HS-27A (cell line): ENCODE measurements around the gene HTR6.
"Not testable (repeated sequence)": the region's sequence is repeated elsewhere in the genome, so short reads cannot be mapped to it uniquely, and the experiment has no call there.

Source experiments
- DNase-seq: peaks from one replicate; pipeline ENCODE4 v3.0.0-alpha.2; 2012; ENCODE audit warnings: low read depth, missing footprints

HTR6 gene

DNA sequence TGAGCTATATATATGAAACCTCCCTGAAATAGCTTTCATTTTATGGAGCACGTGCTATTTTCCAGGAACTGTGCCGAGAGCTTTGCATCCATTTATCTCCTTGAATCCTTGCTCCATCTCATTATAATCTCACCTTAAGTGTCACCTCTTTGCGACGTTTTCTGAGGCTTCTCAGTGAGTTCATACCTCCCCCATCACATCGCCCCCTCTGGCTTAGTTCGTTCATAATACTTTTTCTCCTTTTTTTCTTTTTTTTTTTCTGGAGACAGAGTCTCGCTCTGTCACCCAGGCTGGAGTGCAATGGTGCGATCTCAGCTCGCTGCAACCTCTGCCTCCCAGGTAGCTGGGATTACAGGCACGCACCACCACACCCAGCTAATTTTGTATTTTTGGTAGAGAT lies 25.4 kb upstream of the HTR6 start:
- DNase-seq = not testable (repeated sequence)

DNA sequence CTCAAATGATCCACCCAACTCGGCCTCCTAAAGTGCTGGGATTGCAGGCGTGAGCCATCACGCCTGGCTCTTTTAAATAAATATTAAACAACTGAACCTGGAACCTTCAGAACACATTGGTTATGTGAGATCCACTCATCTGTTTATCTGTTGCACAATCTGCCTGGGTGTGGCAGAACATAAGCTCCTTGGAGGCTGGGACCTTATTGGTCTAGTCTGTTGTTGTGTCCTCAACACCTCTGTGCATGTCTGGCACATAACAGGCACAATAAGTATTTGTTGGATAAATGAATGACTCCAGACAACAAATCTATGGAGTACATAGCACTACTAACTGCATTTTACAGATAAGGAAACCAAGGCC lies 24.7 kb upstream of the HTR6 start:
- DNase-seq = no peak

DNA sequence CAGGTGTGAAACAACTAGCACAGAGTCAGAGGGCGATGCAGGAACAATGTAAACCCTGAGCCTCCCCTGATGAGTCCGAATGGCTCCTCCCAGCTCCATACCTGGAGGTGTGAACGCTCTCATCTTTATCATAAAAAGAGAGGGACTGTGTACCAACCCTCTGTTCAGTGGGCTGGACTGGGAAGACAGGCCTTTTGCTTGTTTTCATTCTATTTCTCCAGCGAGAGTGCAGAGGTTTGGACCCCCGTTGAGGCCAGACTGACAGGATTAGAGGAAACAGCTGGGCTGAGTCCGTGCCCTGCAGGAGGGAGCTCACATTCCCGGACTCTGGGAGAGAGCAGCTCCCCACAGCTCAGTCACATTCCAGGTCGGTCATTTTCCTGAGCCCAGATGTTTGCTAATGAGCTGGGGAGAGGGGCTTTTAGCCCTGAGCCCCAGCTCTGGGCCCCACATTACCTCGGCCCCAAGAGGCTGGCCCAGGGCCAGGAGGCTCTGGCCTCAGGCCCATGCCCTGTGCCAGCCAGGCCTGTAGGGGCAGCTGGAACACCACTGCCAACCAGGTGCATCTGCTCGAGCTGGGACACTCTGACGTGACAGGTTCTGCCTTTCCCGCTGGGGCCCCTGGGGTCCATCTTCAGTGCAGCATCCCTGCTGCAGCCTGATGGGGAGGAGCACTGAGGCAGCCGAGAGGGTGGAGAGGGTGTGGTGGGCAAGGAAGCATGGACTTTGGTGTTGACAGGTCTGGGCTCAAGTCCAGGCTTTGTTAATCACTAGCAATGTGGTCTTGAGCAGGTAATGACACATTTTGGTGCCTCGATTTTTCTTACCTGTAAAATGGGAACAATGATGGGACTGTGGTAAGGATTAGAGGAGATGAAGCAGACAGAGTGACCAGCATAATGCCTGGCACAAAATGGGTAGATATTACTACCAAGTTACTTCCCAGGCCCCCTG lies 24.0 kb upstream of the HTR6 start:
- no peak for DNase-seq

DNA sequence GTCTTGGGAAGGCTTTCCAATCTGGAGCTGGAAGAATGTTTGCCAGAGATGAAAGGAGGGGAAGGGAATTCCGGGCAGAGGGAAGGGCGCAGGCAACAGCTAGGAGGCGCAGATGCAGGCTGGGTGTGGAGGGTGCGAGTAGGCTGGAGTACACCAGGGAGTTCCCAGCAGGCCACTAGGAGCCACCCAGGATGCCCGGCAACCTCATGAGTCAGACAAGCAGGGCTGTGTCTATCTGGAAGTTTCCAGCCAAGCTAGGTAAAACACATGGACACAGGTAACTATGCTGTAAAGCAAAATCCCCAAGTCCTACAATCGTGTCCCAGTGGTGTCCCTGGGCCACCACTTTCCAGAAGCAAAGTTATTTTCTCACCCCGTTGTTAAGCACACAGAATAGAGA lies 21.6 kb upstream of the HTR6 start:
- DNase-seq = no peak

DNA sequence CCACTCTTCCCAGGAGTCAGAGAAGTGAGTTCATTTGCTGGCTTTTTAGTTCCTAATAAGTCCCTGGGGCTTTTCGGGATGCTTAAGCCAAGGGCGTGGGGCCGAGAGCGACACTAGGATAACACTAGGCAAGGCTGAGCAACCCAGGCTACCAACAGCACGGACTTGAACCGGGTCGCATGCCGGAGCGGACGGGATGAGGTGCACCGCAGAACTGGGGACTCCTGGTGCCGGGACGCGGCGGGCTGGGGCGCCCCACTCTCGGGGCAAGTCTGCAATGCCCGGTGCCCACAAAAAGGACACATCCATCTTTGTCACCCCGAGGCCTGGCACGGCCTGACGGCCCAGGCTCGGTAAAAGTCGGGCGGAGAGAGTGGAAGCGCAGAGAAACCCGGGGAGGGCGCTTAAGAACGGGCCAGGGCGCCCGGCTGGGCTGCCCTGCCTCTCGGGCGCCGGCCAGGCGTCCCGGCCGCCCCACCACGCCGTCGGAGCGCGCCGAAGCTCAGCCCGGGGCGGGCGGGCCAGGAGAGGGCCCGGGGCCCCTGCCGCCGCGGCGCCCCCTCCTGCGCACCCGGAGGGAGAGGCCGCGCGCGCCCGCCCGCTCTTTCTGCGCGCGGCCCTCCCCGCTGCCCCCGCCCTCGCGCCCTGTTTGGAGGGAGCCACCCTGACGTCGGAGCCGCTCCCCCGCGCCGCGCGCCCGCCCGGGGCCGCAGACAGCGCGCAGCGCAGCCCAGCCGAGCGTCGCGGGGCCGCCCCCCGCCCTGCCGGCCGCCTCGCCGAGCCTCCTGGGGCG lies 20.9 kb upstream of the HTR6 start, which contains the start of gene NBL1:
NBL1 (plus strand) TSS at position 710 of the 793 bp plus-strand sequence. CDS start 10,720 bp downstream, outside the sequence.
- no peak for DNase-seq

DNA sequence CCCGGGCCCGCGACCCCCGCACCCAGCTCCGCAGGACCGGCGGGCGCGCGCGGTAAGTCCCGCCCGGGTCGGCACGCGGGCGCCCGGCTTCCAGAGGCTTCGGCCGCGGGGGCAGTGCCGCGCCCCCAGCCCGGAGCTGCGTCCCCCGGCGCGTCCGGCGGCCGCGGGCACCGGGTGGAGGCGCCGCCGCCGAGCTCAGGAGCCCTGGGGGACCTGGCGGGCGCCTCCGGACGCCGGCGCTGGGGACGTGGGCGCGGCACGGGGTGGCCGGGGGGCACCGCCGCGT lies 20.3 kb upstream of the HTR6 start:
- DNase-seq = no peak

DNA sequence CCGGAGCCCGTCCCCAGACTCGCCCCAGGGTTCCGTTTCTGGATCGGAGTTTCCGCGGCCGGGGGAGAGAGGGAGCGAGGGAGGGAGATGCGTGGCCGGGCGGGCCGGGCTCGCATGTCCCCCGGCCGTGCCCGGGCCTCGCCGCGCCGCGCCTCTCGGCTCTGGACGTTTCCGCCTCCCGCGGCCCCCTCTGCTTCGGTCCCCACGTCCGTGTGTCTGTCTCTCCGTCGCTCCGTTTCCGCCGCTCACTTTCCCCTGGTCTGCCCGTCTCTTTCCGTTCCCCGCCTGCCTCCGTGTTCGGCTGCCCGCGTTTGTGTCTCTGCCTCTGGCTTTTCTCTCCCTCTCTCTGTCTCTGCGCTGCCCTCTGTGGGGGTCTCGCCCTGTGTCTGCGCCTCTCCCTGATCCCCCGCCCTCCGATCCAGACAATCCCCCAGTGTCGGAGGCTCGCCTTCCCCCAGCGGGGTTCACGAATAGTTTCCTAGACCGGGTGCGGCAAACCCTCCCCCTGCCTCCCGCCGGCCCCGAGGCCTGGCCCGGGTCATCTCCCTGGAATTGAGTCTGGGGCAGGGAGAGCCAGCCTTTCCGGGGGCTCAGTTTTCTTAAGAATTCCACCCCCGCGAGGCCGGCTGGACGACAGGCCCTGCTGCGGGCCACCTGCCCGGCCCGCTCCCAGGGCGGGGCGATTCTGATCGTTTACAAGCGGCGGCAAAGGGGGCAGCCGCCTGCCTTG lies 19.8 kb upstream of the HTR6 start:
- no peak for DNase-seq

DNA sequence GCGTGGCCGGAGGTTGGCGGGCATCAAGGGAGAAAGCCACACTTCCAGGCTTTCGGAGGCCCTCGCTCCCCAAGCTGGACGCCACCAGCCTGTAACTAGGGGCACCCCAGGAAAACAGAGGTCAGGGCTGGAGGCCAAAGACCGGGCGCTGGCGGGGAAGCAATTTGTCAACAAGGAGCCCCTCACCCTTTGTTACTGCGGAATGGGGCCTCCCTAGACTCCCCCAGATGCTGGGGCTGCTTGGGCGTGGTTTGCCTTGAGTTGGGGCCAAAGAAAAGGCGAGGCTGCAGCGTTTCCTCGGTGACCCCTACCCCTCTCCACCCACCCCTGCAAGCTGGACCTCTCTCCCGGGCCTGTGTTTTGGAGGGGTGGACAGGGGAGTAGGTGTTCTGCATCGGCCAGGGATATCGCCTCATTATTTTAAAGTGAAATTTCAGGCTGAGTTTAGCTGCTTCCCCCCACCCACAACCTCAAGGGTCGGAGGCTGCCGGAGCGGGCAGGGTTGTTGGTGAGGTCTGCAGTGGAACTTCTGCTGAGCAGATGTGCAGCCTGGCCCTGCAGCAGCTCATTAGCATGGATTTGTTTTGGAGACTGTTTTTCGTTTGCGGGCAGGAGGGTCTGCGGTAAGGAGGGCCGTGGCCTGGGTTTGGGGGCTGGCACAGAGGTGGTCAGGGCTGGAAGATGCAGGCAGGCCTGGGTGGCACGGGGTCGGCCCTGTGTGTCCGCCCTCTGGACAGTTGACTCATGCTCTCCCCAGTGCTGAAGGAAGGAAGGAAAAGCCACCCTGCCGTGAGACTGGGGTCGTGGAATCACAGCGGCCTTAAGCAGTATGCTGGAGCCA lies 19.0 kb upstream of the HTR6 start:
- no peak for DNase-seq

DNA sequence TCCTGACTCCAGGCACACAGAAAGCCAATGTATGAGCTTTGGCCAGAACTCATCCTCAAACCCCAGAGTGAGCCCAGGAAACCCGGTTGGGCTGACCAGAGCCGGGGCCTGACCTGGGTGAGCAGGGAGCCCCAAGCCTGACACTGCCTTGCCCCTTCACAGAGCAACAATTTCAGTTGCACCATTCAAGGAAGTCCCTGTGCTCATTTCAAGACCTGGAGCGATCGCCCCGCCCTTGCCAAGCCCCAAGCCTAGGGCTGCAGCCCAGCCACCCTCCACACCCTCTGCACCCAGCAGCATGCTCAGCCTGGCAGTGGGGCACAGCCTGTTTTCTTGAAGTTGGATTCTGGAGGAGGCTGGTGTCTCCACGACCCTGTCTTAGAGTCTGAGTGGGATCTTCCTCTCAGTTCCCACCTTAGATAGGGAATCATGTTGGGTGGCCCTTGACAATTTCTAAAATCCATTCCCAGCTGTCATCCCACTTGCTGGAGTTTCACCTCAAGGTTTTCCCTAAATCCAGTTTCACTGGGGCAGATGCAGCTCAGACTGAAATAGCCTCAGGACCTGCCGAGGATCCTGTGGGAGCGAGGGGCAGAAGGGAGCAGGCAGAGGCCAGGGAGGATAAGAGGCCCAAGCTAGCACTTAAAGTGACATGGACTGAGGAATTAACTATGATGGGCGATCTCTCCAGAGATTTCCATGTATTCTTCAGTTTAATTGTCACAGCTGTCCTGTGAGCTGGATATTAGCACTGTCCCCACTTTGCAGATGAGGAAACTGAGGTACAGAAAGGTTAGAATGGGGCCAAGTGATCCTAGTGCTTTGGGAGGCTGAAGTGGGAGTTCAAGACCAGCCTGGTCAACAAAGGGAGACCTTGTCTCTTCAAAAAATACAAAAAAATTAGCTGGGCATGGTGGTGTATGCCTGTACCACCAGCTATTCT lies 18.0 kb upstream of the HTR6 start:
- no peak for DNase-seq

DNA sequence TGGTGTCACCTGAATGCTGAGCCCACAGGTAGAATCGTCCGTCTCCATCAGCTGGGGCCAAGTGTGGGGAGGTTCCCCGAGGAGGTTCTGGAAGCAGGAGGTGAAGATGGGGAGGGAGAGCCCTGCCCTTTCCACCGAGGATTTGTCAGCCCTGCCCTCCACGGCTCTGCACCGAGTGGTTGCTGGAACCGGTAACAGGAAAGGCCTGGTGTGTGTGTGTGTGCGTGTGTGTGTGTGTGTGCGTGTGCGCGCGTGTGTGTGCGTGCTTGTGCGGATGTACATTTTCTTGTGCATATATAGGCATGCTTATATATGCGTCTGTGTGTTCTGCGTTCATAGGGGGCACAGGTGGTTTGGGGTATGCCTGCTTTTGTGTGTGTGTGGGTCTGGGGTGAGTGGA lies 17.0 kb upstream of the HTR6 start:
- DNase-seq = no peak

DNA sequence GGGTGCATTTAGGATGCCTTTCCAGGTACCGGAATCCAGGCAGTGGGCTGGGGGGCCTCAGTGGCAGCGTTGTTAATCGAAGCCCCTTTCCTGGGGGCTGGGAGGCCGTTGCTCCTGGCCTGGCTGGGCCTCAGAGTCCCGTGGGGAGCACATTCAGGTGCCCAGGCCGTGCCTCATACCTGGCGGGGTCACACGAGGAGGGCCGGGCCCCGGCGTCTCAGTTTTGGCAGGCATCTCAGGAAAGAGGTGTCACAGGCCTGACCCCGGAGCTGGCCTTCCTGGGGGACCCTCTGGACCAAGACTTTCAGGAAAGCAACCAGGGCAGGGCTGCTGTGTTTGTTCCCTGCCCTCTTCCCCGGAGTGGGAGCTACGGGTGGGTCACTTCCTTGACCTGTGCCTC lies 16.4 kb upstream of the HTR6 start:
- no peak for DNase-seq

DNA sequence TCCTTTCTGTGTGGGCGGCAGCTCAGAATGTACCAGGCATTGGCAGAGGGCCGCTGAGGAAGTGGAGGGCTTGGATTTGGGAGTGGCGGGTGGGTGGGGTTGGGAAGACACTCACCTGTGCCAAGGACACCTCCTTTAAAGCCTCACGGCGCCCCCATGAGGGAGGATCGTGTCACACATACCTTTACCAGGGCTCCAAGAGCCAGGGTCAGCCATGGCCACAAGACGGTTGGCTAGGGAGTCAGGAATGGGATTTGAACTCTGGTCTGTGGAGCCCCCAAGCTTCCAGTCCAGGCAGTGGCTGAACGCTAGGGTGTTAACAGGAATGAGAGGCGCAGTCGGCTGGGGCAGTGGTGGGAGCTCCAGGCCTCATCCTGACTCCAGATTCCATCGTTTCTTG lies 16.0 kb upstream of the HTR6 start:
- no peak for DNase-seq

DNA sequence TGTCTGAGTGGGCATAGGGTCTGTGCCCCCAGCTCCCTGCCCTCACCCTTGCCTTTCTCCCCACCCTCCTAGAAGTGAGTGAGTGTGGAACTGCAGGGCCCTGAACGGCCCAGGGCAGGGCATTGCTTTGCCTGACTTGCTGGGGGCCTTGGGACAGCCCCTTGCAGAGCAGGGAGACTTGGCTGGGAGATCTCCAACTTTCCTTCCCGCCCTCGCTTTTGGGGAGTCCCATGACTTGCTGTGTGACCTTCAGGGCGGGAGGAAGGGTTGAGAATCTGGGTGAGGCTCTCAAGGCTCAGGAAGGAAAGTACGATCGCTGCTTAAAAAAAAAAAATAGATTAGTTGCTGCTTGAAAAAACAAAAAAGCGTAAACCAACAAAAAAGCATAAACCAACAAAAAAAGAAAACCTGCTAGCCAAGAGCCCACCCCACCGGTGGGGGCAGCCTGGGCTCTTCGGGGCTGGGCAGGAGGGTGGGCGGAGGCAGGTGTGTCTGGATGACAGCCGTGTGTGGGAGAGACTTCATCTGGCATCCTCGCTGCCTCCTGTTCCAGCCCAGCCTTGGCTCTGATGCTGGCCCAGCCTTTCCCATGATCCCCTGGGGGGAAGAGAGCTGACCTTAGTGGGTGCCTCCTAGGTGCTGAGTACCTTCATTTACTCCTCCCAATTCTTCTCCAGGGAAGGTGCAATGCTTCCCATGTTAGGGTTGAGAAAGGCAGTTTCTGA lies 14.1 kb upstream of the HTR6 start:
- no peak for DNase-seq

DNA sequence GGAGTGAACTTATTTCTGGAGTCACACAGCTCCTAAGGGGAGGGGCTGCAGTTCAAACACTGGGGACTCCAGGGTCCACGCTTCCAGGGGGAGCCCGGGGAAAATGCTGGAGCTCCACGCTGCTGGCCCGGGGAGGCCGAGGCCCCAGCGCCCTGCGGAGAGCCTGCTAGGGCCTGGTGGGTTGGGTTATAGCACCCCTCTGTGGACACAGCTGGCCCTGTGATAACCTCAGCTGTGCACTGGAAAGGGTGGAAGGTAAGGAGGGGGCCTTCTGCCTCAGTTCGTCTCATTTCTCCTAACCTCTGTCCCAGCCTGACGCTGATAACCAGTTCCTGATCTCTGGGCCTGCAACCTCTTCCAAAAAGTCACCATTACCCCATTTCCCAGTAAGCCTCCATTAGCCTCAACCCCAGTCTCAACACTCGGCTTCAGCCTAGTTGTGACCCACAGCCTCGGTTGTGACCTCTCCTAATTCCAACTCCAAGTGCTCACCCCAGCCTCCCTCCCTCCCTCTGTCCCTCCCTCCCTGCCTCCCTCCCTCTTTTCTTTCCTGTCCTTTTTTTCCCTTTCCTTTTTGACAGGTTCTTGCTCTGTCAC lies 13.4 kb upstream of the HTR6 start:
- DNase-seq = no peak

DNA sequence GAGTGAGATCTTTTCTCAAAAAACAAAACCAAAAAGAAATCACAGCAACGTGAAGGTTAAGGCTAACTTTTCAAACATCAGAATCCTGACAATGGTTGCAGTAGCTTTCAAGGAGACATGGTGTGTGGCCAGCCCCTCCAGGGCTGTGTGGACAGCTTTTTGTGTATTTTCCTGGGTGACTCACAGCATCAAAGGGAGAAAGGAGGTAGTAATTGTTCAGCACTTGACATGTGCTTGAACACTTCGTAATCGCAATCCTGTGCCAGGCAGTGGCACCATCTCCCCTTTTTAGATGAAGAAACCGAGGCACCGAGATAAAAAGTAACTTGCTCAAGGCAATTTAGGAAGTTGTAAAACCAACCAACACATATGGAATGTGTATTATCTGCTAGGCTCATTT lies 10.3 kb upstream of the HTR6 start:
- DNase-seq = no peak

DNA sequence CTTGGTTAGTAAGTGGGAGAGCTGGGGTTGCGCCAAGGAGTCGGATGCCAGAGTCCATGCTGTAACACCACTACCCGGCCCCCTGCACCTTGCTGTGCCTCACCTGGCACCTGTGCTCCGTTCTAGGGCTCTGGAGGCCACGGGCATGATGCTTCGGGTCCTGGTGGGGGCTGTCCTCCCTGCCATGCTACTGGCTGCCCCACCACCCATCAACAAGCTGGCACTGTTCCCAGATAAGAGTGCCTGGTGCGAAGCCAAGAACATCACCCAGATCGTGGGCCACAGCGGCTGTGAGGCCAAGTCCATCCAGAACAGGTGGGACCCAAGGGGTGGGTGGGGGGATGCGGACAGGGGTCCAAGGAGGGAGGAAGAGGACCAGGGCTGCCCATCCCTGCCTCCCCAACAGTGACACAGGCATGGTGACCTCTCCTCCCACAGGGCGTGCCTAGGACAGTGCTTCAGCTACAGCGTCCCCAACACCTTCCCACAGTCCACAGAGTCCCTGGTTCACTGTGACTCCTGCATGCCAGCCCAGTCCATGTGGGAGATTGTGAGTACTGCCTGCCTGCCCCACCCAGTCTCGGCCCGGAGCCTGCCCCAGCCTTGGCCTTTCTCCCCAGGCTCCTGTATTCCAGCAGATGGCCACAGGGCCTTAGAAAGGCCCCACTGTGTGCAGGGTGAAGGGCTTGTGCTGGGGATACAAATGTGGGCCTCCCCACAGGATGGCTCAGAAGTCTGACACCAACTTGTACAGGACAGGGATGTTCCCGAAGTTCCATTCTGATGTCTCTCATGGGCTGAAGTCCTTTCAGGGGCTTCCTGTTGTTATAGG lies 9.6 kb upstream of the HTR6 start:
- no peak for DNase-seq

DNA sequence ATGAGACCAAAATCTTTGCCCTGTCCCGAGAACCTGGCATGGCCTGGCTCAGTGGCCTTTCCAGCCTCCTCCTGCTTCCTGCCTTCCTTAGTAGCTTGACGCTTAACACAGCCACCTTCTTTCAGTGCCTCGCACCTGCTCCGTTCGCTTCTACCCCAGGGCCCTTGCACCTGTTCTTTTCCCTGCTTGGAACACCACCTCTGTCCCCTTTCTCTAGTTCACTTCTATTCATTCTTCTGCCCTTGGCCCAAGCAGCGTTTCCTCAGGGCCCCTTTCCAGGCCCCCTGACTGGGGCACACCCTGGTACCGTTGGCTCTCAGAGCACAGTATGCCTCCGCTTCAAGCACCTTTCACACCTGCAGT lies 9.0 kb upstream of the HTR6 start:
- DNase-seq = no peak

DNA sequence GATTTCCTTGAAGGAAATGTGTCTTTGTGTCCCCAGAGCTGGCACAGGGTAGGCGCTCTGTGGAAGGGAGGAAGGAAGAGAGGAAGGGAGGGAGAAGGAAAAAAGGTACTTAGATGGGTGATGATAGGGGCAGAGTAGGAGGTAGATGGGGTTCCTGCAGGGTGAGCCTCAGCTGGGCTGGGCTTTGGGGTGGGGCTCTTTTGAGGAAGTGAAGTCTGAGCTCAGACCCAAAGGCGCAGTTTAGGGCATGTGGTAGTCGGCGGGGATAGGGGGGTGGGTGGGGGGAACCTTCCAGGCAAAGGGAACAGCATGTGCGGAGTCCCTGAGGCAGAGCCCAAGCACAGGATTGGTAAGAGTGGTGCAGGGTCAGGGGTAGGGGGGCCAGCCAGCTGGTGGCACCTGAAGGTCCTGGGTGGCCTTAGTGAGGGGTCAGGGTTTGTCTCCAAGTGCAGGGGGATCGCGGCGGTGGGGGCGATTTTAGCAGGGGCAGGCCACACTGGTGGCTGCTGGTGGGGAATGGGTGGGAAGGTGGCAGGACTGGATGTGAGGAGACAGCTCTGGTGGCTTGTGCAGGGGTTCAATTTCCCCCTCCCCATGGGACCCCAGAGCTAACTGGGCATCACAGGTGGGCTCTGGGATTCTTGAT lies 8.4 kb upstream of the HTR6 start:
- no peak for DNase-seq
